ENCODE data around the gene CSRNP2. TPM values are rescaled to one million over a fixed set of nuclear protein-coding genes. Genes with fewer than 3 reads are reported as not detected.

CSRNP2 gene
- 11.5 TPM for total RNA-seq

DNA sequence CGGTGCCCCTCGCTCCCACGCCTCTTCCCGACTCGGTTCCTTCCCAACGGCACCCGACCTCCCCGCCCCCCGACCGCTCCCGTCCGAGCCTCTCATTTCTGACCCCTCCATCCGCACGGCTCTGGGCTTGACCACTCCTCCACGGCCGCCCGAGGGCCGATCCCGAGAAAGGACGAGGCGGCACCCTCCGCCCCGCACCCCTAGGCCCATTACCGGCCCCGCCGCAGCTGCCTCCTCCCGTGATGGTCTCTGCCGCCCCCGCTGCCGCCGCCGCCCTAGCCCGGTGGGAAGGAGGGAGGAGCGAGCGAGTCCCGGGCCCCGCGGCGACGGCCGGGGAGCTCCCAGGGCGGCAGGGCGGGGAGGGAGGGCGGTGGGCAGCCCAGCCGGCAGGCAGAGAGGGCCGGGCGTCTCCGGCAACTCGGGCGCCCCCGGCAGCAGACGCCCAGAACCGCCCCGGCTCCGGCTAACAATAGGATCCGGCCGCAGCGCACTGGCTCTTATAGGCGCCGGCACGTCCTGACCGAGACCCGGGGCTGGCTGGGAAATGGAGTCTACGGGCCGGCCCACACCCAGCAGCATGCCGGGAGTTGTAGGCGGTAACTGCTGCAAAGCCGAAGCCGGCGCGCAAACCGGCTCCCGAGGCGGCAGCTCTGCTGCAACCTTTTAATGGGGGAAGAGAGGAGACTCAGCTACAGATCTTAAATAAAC, at the start of gene CSRNP2:
CSRNP2 (minus strand) TSS at position 471 of the 708 bp plus-strand sequence. CDS start 7,035 bp downstream, outside the sequence.
- no peaks in the 10 kb centered on the region for H3K9me3 ChIP-seq (ENCODE audit: control insufficient read depth in 3 of 3, low read length in 3 of 3)
- peak within 1 kb of the TSS; percentile 79 to 89 (median 89) for H3K9ac ChIP-seq (ENCODE audit: low read depth in 1 of 3, low read length in 3 of 3)
- peaks cover 12 to 15% (median 13%) of the 10 kb centered on the region in 3 donors for H3K4me1 ChIP-seq (ENCODE audit: control insufficient read depth in 3 of 3, insufficient read depth in 3 of 3, low read length in 3 of 3)
- no peaks in the 10 kb centered on the region for H3K27me3 ChIP-seq (ENCODE audit: control insufficient read depth in 3 of 3, insufficient read depth in 3 of 3, low read length in 3 of 3)
- H3K27ac ChIP-seq (ENCODE audit: low read depth, low read length) = peak within 1 kb of the TSS; percentile 87
- no peaks in the 10 kb centered on the region for H3K36me3 ChIP-seq (ENCODE audit: control insufficient read depth in 3 of 3, insufficient read depth in 3 of 3, low read length in 3 of 3)
- H3K4me3 ChIP-seq (ENCODE audit: low read length in 3 of 3) = peak within 1 kb of the TSS; percentile 82 to 92 (median 89)

DNA sequence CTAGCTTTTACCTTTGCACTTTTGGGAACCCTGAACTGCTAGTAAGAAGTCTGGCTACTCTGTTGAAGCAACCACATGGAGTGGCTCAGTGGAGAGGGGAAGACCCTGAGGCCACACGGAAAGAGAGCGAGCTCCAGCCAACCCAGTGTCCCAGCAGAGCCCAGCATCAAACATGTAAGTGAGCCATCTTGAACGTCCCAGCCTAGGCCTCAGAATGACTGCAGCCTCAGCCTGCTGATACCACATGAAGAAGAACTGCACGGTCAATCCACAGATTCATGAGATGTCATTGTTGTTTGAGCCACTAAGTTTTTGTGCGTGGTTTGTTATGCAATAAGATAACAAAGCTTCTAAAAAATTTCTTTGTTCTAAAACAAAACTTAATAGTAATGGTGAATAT, 49.3 kb upstream of the CSRNP2 start:
- no peaks in the 10 kb centered on the region for H3K9me3 ChIP-seq (ENCODE audit: control insufficient read depth in 3 of 3, low read length in 3 of 3)
- no peaks in the 10 kb centered on the region for H3K36me3 ChIP-seq (ENCODE audit: control insufficient read depth in 3 of 3, insufficient read depth in 3 of 3, low read length in 3 of 3)
- H3K4me3 ChIP-seq (ENCODE audit: low read length in 3 of 3) = no peak overlapping the region
- H3K4me1 ChIP-seq (ENCODE audit: control insufficient read depth in 3 of 3, insufficient read depth in 3 of 3, low read length in 3 of 3) = no peaks in the 10 kb centered on the region
- H3K9ac ChIP-seq (ENCODE audit: low read depth in 1 of 3, low read length in 3 of 3) = no peak overlapping the region
- H3K27me3 ChIP-seq (ENCODE audit: control insufficient read depth in 3 of 3, insufficient read depth in 3 of 3, low read length in 3 of 3) = no peaks in the 10 kb centered on the region
- H3K27ac ChIP-seq (ENCODE audit: low read depth, low read length) = no peak overlapping the region

GRCh38 chr12:51131745-51132521, 48.5 kb upstream of the CSRNP2 start:
- peaks cover 0 to 3% (median 0%) of the 10 kb centered on the region in 3 donors for H3K4me1 ChIP-seq (ENCODE audit: control insufficient read depth in 3 of 3, insufficient read depth in 3 of 3, low read length in 3 of 3)
- H3K9me3 ChIP-seq (ENCODE audit: control insufficient read depth in 3 of 3, low read length in 3 of 3) = no peaks in the 10 kb centered on the region
- H3K27ac ChIP-seq (ENCODE audit: low read depth, low read length) = no peak overlapping the region

DNA sequence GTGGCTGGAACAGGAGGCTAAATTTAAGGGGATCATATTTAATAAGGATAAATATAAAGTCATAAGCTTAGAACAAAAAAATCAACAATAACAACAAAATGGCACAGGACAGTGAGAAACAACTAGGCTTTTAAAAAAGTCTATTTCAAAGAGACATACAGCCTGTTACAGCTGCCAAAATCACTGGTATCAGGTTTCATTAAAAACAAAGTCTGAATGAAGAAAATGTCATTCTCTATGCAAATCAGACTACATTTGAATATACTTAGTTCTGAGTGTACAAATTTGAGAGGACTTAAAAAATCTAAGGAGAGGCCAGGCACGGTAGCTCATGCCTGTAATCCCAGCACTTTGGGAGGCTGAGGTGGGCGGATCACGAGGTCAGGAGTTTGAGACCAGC, 45.5 kb upstream of the CSRNP2 start:
- peaks cover 0 to 7% (median 0%) of the 10 kb centered on the region in 3 donors for H3K4me1 ChIP-seq (ENCODE audit: control insufficient read depth in 3 of 3, insufficient read depth in 3 of 3, low read length in 3 of 3)
- H3K27ac ChIP-seq (ENCODE audit: low read depth, low read length) = no peak overlapping the region
- no peaks in the 10 kb centered on the region for H3K9me3 ChIP-seq (ENCODE audit: control insufficient read depth in 3 of 3, low read length in 3 of 3)
- no peaks in the 10 kb centered on the region for H3K27me3 ChIP-seq (ENCODE audit: control insufficient read depth in 3 of 3, insufficient read depth in 3 of 3, low read length in 3 of 3)
- H3K36me3 ChIP-seq (ENCODE audit: control insufficient read depth in 3 of 3, insufficient read depth in 3 of 3, low read length in 3 of 3) = peaks cover 0 to 8% (median 5%) of the 10 kb centered on the region in 3 donors
- H3K9ac ChIP-seq (ENCODE audit: low read depth in 1 of 3, low read length in 3 of 3) = no peak overlapping the region
- no peak overlapping the region for H3K4me3 ChIP-seq (ENCODE audit: low read length in 3 of 3)

More at GRCh38 chr12:51131745-51132521, 48.5 kb upstream of the CSRNP2 start:
- H3K4me3 ChIP-seq (ENCODE audit: low read length in 3 of 3) = no peak overlapping the region
- H3K36me3 ChIP-seq (ENCODE audit: control insufficient read depth in 3 of 3, insufficient read depth in 3 of 3, low read length in 3 of 3) = no peaks in the 10 kb centered on the region
- H3K27me3 ChIP-seq (ENCODE audit: control insufficient read depth in 3 of 3, insufficient read depth in 3 of 3, low read length in 3 of 3) = no peaks in the 10 kb centered on the region
- no peak overlapping the region for H3K9ac ChIP-seq (ENCODE audit: low read depth in 1 of 3, low read length in 3 of 3)

GRCh38 chr12:51127050-51127729, 43.8 kb upstream of the CSRNP2 start:
- Histone ChIP-seq H3K9ac (ENCODE audit: low read depth in 1 of 3, low read length in 3 of 3) (no peak overlapping the region), H3K27me3 (ENCODE audit: control insufficient read depth in 3 of 3, insufficient read depth in 3 of 3, low read length in 3 of 3) (no peaks in the 10 kb centered on the region), H3K9me3 (ENCODE audit: control insufficient read depth in 3 of 3, low read length in 3 of 3) (no peaks in the 10 kb centered on the region), H3K4me1 (ENCODE audit: control insufficient read depth in 3 of 3, insufficient read depth in 3 of 3, low read length in 3 of 3) (peaks cover 0 to 7% (median 5%) of the 10 kb centered on the region in 3 donors), H3K36me3 (ENCODE audit: control insufficient read depth in 3 of 3, insufficient read depth in 3 of 3, low read length in 3 of 3) (peaks cover 0 to 8% (median 5%) of the 10 kb centered on the region in 3 donors), H3K4me3 (ENCODE audit: low read length in 3 of 3) (no peak overlapping the region), H3K27ac (ENCODE audit: low read depth, low read length) (no peak overlapping the region)

GRCh38 chr12:51126297-51126696, 42.9 kb upstream of the CSRNP2 start:
- Histone ChIP-seq H3K36me3 (ENCODE audit: control insufficient read depth in 3 of 3, insufficient read depth in 3 of 3, low read length in 3 of 3) (peaks cover 0 to 8% (median 5%) of the 10 kb centered on the region in 3 donors), H3K4me1 (ENCODE audit: control insufficient read depth in 3 of 3, insufficient read depth in 3 of 3, low read length in 3 of 3) (peaks cover 0 to 7% (median 5%) of the 10 kb centered on the region in 3 donors), H3K9ac (ENCODE audit: low read depth in 1 of 3, low read length in 3 of 3) (no peak overlapping the region), H3K4me3 (ENCODE audit: low read length in 3 of 3) (no peak overlapping the region), H3K9me3 (ENCODE audit: control insufficient read depth in 3 of 3, low read length in 3 of 3) (no peaks in the 10 kb centered on the region), H3K27me3 (ENCODE audit: control insufficient read depth in 3 of 3, insufficient read depth in 3 of 3, low read length in 3 of 3) (no peaks in the 10 kb centered on the region), H3K27ac (ENCODE audit: low read depth, low read length) (no peak overlapping the region)

DNA sequence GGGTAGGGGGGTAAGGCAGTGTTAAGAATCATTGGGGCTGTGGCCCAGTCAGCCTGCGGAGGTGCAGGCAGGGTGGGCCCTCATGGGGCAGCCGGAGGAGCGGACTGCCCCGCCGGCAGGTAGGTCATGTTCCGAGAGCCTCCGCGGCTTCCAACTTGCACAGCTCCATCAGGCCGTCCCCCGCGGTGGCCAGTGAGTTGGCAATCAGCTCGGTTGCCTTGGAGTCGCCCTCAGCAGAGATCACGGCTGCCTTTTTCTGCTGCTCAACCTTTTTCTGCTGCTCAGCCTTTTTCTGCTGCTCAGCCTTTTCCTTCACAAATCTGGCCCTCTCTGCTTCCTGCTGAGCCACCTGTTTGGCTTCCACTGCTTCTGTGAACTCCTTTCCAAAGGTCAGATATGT, 41.1 kb upstream of the CSRNP2 start:
- no peaks in the 10 kb centered on the region for H3K9me3 ChIP-seq (ENCODE audit: control insufficient read depth in 3 of 3, low read length in 3 of 3)
- H3K36me3 ChIP-seq (ENCODE audit: control insufficient read depth in 3 of 3, insufficient read depth in 3 of 3, low read length in 3 of 3) = peaks cover 0 to 8% (median 5%) of the 10 kb centered on the region in 3 donors
- peaks cover 0 to 7% (median 5%) of the 10 kb centered on the region in 3 donors for H3K4me1 ChIP-seq (ENCODE audit: control insufficient read depth in 3 of 3, insufficient read depth in 3 of 3, low read length in 3 of 3)

DNA sequence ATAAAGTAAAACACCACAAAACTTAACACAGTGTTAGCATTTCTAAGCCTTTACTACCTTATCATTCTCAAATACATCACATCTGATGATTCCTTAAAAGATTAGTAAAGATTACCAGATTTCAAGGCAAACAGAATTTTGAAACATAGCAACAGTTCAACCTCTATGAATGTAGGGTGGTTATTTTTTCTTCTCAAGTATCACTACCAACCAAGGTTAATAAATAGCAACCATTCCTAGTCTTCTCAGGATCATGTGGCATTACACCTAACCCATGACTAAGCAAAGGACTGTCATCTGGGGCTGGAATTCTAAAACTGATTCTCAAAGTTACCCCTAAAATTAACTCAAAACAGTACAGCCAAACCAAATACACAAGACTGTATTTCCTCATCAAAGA, 39.4 kb upstream of the CSRNP2 start:
- Histone ChIP-seq H3K27me3 (ENCODE audit: control insufficient read depth in 3 of 3, insufficient read depth in 3 of 3, low read length in 3 of 3) (no peaks in the 10 kb centered on the region), H3K9ac (ENCODE audit: low read depth in 1 of 3, low read length in 3 of 3) (no peak overlapping the region), H3K36me3 (ENCODE audit: control insufficient read depth in 3 of 3, insufficient read depth in 3 of 3, low read length in 3 of 3) (peaks cover 0 to 10% (median 5%) of the 10 kb centered on the region in 3 donors), H3K4me3 (ENCODE audit: low read length in 3 of 3) (no peak overlapping the region), H3K9me3 (ENCODE audit: control insufficient read depth in 3 of 3, low read length in 3 of 3) (no peaks in the 10 kb centered on the region), H3K4me1 (ENCODE audit: control insufficient read depth in 3 of 3, insufficient read depth in 3 of 3, low read length in 3 of 3) (peaks cover 0 to 7% (median 5%) of the 10 kb centered on the region in 3 donors), H3K27ac (ENCODE audit: low read depth, low read length) (peak overlapping the region; percentile 75)

More for the DNA sequence above, 41.1 kb upstream of the CSRNP2 start:
- H3K9ac ChIP-seq (ENCODE audit: low read depth in 1 of 3, low read length in 3 of 3) = no peak overlapping the region
- H3K4me3 ChIP-seq (ENCODE audit: low read length in 3 of 3) = no peak overlapping the region
- H3K27ac ChIP-seq (ENCODE audit: low read depth, low read length) = no peak overlapping the region
- no peaks in the 10 kb centered on the region for H3K27me3 ChIP-seq (ENCODE audit: control insufficient read depth in 3 of 3, insufficient read depth in 3 of 3, low read length in 3 of 3)

DNA sequence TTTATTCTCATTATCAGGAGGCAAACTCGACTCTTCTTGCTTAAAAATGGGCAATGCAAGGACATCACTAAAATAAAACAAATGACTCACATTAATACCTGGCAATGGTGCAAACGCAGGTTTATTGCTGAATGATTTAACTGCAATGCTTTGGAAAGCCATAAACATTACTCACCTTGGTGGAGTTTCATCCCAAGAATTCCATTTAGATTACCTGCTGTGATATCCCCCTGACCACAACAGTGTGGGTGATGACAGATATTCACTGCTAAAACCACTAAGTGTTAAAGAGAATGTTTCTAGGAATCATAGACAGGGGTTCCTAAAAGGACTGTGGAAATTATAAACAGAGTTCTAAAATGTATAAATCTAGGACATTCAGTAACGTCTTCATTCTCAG, 35.3 kb upstream of the CSRNP2 start:
- H3K27ac ChIP-seq (ENCODE audit: low read depth, low read length) = no peak overlapping the region
- no peaks in the 10 kb centered on the region for H3K9me3 ChIP-seq (ENCODE audit: control insufficient read depth in 3 of 3, low read length in 3 of 3)
- H3K27me3 ChIP-seq (ENCODE audit: control insufficient read depth in 3 of 3, insufficient read depth in 3 of 3, low read length in 3 of 3) = no peaks in the 10 kb centered on the region
- H3K4me3 ChIP-seq (ENCODE audit: low read length in 3 of 3) = no peak overlapping the region
- H3K36me3 ChIP-seq (ENCODE audit: control insufficient read depth in 3 of 3, insufficient read depth in 3 of 3, low read length in 3 of 3) = peaks cover 0 to 18% (median 17%) of the 10 kb centered on the region in 3 donors
- no peak overlapping the region for H3K9ac ChIP-seq (ENCODE audit: low read depth in 1 of 3, low read length in 3 of 3)
- peaks cover 0 to 5% (median 0%) of the 10 kb centered on the region in 3 donors for H3K4me1 ChIP-seq (ENCODE audit: control insufficient read depth in 3 of 3, insufficient read depth in 3 of 3, low read length in 3 of 3)
